Fibroblast of lung (primary cell): ENCODE data around the gene TMEM250. TPM values are rescaled to one million over a fixed set of nuclear protein-coding genes. Genes with fewer than 3 reads are reported as not detected.
A peak's percentile ranks its signal among the peaks of the same experiment; 100 is the strongest.

Experiments
- DNase-seq, 2 donors: peaks; one replicate each; pipeline versions ENCODE4 v3.0.0 to v3.0.0-alpha.2; 2010; ENCODE audit warnings: low read depth in 2 of 2
- H2AFZ ChIP-seq: 2 replicates; pipeline ENCODE4 v1.5.1; 2012; ENCODE audit warnings: low read length, control low read depth, inconsistent platforms
- H3K27ac ChIP-seq: 2 replicates; pipeline ENCODE4 v1.5.1; 2011; ENCODE audit warnings: low read length, control low read depth; ENCODE audit not compliant: insufficient read depth
- H3K27me3 ChIP-seq: 2 replicates; pipeline ENCODE4 v1.5.1; 2011; ENCODE audit warnings: mild to moderate bottlenecking, low read length; ENCODE audit not compliant: control insufficient read depth, insufficient read depth
- H3K36me3 ChIP-seq: 2 replicates; pipeline ENCODE4 v1.5.1; 2011; ENCODE audit warnings: low read length; ENCODE audit not compliant: control insufficient read depth, insufficient read depth
- H3K4me1 ChIP-seq: 2 replicates; pipeline ENCODE4 v1.5.1; 2011; ENCODE audit warnings: low read length; ENCODE audit not compliant: control insufficient read depth, insufficient read depth; ENCODE audit errors: extremely low read depth
- H3K4me2 ChIP-seq: 2 replicates; pipeline ENCODE4 v1.5.1; 2011; ENCODE audit warnings: low read length, control low read depth; ENCODE audit not compliant: insufficient read depth; ENCODE audit errors: extremely low read depth
- H3K4me3 ChIP-seq, 4 experiments: fragments of 200-600 bp in 1 of 4; sonication (generic) in 1 of 4; replicated peaks in 1 of 4; 2 replicates each; pipeline ENCODE4 v1.5.1; 2011 to 2016; ENCODE audit warnings: low read length in 4 of 4, low read depth in 3 of 4, mild to moderate bottlenecking in 3 of 4, control low read depth in 2 of 4, inconsistent platforms in 1 of 4, mixed read lengths in 1 of 4; ENCODE audit not compliant: insufficient read depth in 1 of 4; ENCODE audit errors: control extremely low read depth in 1 of 4
- H3K79me2 ChIP-seq: 2 replicates; pipeline ENCODE4 v1.5.1; 2012; ENCODE audit warnings: mild to moderate bottlenecking, low read length, inconsistent platforms; ENCODE audit not compliant: control insufficient read depth, insufficient read depth
- H3K9ac ChIP-seq: 2 replicates; pipeline ENCODE4 v1.5.1; 2011; ENCODE audit warnings: mild to moderate bottlenecking, low read length, control low read depth; ENCODE audit not compliant: insufficient read depth
- H3K9me3 ChIP-seq: 2 replicates; pipeline ENCODE4 v1.5.1; 2012; ENCODE audit warnings: low read depth, low read length; ENCODE audit not compliant: control insufficient read depth, insufficient read depth
- H4K20me1 ChIP-seq: 2 replicates; pipeline ENCODE4 v1.5.1; 2011; ENCODE audit warnings: low read length; ENCODE audit not compliant: control insufficient read depth, insufficient read depth; ENCODE audit errors: extremely low read depth
- CTCF ChIP-seq, 2 donors: IDR thresholded peaks in 1 of 2; conservative IDR thresholded peaks in 1 of 2; 1 replicate in 1 of 2; 2 replicates in 1 of 2; pipeline ENCODE4 v1.5.1; 2011 to 2012; ENCODE audit warnings: low read length in 2 of 2, control low read depth in 1 of 2, inconsistent platforms in 1 of 2, low read depth in 1 of 2, mild to moderate bottlenecking in 1 of 2
- EZH2 ChIP-seq: IDR thresholded peaks from 2 replicates; pipeline ENCODE4 v1.5.1; 2012; ENCODE audit warnings: low read length, control low read depth, mild to moderate bottlenecking; ENCODE audit errors: missing control alignments
- polyA plus RNA-seq, 2 donors: library from polyadenylated mRNA; depleted of rRNA in 1 of 2; stranded (reverse) in 1 of 2; unstranded in 1 of 2; fragments of >200 nt; gene quantifications; 2 replicates each; pipeline ENCODE4 v1.2.1, GENCODE V29; 2011 to 2012; ENCODE audit warnings: missing spikeins in 1 of 2
- total RNA-seq: library from RNA; depleted of rRNA; stranded (reverse); fragments of >200 nt; gene quantifications from 2 replicates; pipeline ENCODE4 v1.2.1, GENCODE V29; 2014

TMEM250 gene
- total and polyA plus RNA-seq, 2 donors (not counting 1 experiment from before 2014, with no cell fraction given): 13.3 to 43.3 TPM

GRCh38 chr9:136079916-136080246, 38.8 kb downstream of the TMEM250 start:
- Histone ChIP-seq H4K20me1 (no peaks in the 10 kb centered on the region), H3K4me3 (no peak overlapping the region), H3K79me2 (peaks cover 45% of the 10 kb centered on the region), H2AFZ (no peak overlapping the region), H3K4me2 (no peak overlapping the region), H3K9me3 (no peaks in the 10 kb centered on the region), H3K27me3 (no peaks in the 10 kb centered on the region), H3K36me3 (peaks cover under 1% of the 10 kb centered on the region), H3K9ac (no peak overlapping the region), H3K27ac (no peak overlapping the region), H3K4me1 (no peaks in the 10 kb centered on the region)
- no peak for TF ChIP-seq EZH2
- no peak for TF ChIP-seq CTCF (conservative IDR thresholded peaks at IDR 0.05 in 1 of 2, IDR thresholded peaks at IDR 0.05 in 1 of 2; ENCODE audit: low read depth in 1 of 2, low read length in 2 of 2)
- DNase-seq: no peak

DNA sequence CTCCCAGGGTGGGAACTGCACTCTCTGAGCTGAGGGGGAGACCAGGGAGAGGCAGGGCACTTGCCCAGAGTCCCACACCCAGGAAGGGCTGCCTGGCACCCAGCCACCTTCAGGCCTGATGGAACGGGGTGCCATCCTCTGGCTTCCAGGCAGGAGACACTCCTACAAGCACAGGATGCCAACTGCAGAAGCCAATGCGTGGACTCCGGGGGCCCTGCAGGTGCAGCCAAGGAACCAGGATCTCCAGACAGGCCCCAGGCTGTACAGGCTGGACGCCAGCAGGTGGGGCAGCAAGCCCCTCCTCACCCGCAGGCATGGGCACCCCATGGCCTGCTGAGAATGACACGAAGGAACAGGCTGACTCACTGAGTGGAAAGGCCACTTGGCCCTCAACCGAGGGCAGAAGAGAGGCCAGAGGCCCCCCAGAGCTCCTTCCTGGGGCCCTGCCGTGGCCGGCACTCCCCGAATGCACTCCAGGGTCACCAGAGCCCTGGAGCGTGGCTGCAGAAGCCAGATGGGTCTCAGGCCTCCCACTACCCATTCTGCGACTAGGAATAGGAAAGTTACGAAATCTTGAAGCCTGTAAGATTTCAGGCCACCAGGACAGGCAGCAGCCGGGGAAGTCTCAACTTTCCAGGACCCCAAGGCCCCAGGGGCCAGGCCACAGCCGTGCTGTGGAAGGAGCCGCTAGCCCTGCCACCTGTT, 39.3 kb downstream of the TMEM250 start:
- TF ChIP-seq CTCF (conservative IDR thresholded peaks at IDR 0.05 in 1 of 2, IDR thresholded peaks at IDR 0.05 in 1 of 2; ENCODE audit: low read depth in 1 of 2, low read length in 2 of 2) (no peak), EZH2 (no peak)
- no peak overlapping the region for H3K4me3 ChIP-seq
- H3K4me1 ChIP-seq: no peaks in the 10 kb centered on the region
- DNase-seq: peak in 1 of 2 donors; percentile 18
- H3K36me3 ChIP-seq: peaks cover 3% of the 10 kb centered on the region
- H3K27ac ChIP-seq: no peak overlapping the region
- no peak overlapping the region for H3K4me2 ChIP-seq
- H2AFZ ChIP-seq: no peak overlapping the region
- peaks cover 41% of the 10 kb centered on the region for H3K79me2 ChIP-seq
- no peaks in the 10 kb centered on the region for H3K9me3 ChIP-seq
- H4K20me1 ChIP-seq: no peaks in the 10 kb centered on the region
- H3K27me3 ChIP-seq: no peaks in the 10 kb centered on the region
- no peak overlapping the region for H3K9ac ChIP-seq

GRCh38 chr9:136078498-136079011, 40.1 kb downstream of the TMEM250 start:
- H3K27ac ChIP-seq: no peak overlapping the region
- no peak overlapping the region for H3K4me3 ChIP-seq
- no peak overlapping the region for H3K4me2 ChIP-seq
- H3K36me3 ChIP-seq: peaks cover 3% of the 10 kb centered on the region
- DNase-seq: no peak
- TF ChIP-seq CTCF (conservative IDR thresholded peaks at IDR 0.05 in 1 of 2, IDR thresholded peaks at IDR 0.05 in 1 of 2; ENCODE audit: low read depth in 1 of 2, low read length in 2 of 2): no peak
- no peak for TF ChIP-seq EZH2
- H3K9me3 ChIP-seq: no peaks in the 10 kb centered on the region
- H3K79me2 ChIP-seq: peaks cover 39% of the 10 kb centered on the region
- no peak overlapping the region for H3K9ac ChIP-seq
- H3K4me1 ChIP-seq: no peaks in the 10 kb centered on the region
- H2AFZ ChIP-seq: no peak overlapping the region
- H4K20me1 ChIP-seq: no peaks in the 10 kb centered on the region
- no peaks in the 10 kb centered on the region for H3K27me3 ChIP-seq
